ENCODE results near the gene TGIF2. TPM values are rescaled to one million over a fixed set of nuclear protein-coding genes. Genes with fewer than 3 reads are reported as not detected.

Gene TGIF2
- total and polyA plus RNA-seq, 2 of the 13 experiments (the other 11 are each of a cell fraction or from before 2014, with no cell fraction given): 41.3 to 53.9 TPM

DNA sequence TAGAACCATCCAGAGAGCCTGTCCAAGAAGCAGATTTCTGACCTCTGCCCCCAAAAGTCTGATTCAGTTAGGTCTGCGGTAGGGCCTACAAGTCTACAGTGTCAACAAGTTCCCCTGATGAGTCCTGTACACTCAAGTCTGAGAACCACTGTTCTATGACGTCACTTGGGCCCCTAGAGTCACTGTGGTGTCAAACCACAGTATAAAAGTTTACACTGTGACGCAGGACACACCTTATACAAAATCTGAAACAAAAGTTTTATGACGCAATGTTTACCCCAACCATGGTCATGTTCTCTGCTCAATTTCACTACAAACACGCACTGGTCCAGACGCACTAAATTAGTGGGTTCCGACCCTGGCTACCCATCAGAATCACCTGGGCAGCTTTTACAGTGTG lies 54.7 kb downstream of the TGIF2 start (continued):
- TF ChIP-seq, protein P1, sequence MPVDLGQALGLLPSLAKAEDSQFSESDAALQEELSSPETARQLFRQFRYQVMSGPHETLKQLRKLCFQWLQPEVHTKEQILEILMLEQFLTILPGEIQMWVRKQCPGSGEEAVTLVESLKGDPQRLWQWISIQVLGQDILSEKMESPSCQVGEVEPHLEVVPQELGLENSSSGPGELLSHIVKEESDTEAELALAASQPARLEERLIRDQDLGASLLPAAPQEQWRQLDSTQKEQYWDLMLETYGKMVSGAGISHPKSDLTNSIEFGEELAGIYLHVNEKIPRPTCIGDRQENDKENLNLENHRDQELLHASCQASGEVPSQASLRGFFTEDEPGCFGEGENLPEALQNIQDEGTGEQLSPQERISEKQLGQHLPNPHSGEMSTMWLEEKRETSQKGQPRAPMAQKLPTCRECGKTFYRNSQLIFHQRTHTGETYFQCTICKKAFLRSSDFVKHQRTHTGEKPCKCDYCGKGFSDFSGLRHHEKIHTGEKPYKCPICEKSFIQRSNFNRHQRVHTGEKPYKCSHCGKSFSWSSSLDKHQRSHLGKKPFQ (CRISPR knock-in tag; IDR thresholded peaks at IDR 0.05; ENCODE audit: insufficient replicate concordance): no peak
- TF ChIP-seq FOSL1 (CRISPR knock-in tag; IDR thresholded peaks at IDR 0.05; ENCODE audit: borderline replicate concordance) (no peak), CREM (IDR thresholded peaks at IDR 0.05) (peak; percentile 70), CREM (CRISPR knock-in tag; IDR thresholded peaks at IDR 0.05) (no peak), KDM5B (CRISPR knock-in tag; IDR thresholded peaks at IDR 0.05; ENCODE audit: borderline replicate concordance) (no peak), TGIF2 (CRISPR knock-in tag; IDR thresholded peaks at IDR 0.05) (no peak), RARG (CRISPR knock-in tag; IDR thresholded peaks at IDR 0.05; ENCODE audit: low read depth) (no peak), THYN1 (CRISPR knock-in tag; IDR thresholded peaks at IDR 0.05; ENCODE audit: borderline replicate concordance, low read depth) (no peak), ZNF530 (CRISPR knock-in tag; IDR thresholded peaks at IDR 0.05; ENCODE audit: low read depth) (no peak), TEAD2 (CRISPR knock-in tag; IDR thresholded peaks at IDR 0.05) (no peak), POLR2AphosphoS5 (IDR thresholded peaks at IDR 0.05; ENCODE audit: low read depth, low read length) (no peak), ARID5B (CRISPR knock-in tag; IDR thresholded peaks at IDR 0.05) (0 out of 2 replicates have a peak, but pooled peaks have one; percentile 9), CCAR2 (optimal IDR thresholded peaks at IDR 0.05; ENCODE audit: low read depth, low read length) (no peak), ZNF562 (CRISPR knock-in tag; IDR thresholded peaks at IDR 0.05; ENCODE audit: borderline replicate concordance) (no peak), CAMTA2 (CRISPR knock-in tag; IDR thresholded peaks at IDR 0.05; ENCODE audit: borderline replicate concordance) (no peak), EEA1 (CRISPR knock-in tag; IDR thresholded peaks at IDR 0.05; ENCODE audit: borderline replicate concordance) (no peak), RAD21 (CRISPR knock-in tag; IDR thresholded peaks at IDR 0.05) (no peak), ZNF329 (CRISPR knock-in tag; IDR thresholded peaks at IDR 0.05; ENCODE audit: low read depth) (no peak), SOX13 (IDR thresholded peaks at IDR 0.05) (no peak), SOX13 (CRISPR knock-in tag; conservative IDR thresholded peaks at IDR 0.05 in 1 of 2, IDR thresholded peaks at IDR 0.05 in 1 of 2) (peak in 1 of 2 experiments; percentile 45; a peak in 1 of 4 replicates)
- TF ChIP-seq, protein P2, sequence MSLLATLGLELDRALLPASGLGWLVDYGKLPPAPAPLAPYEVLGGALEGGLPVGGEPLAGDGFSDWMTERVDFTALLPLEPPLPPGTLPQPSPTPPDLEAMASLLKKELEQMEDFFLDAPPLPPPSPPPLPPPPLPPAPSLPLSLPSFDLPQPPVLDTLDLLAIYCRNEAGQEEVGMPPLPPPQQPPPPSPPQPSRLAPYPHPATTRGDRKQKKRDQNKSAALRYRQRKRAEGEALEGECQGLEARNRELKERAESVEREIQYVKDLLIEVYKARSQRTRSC (CRISPR knock-in tag; IDR thresholded peaks at IDR 0.05; ENCODE audit: low read depth): no peak
- TF ChIP-seq, protein P3, sequence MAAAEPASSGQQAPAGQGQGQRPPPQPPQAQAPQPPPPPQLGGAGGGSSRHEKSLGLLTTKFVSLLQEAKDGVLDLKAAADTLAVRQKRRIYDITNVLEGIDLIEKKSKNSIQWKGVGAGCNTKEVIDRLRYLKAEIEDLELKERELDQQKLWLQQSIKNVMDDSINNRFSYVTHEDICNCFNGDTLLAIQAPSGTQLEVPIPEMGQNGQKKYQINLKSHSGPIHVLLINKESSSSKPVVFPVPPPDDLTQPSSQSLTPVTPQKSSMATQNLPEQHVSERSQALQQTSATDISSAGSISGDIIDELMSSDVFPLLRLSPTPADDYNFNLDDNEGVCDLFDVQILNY (CRISPR knock-in tag; conservative IDR thresholded peaks at IDR 0.05): no peak
- TF ChIP-seq, protein P4, sequence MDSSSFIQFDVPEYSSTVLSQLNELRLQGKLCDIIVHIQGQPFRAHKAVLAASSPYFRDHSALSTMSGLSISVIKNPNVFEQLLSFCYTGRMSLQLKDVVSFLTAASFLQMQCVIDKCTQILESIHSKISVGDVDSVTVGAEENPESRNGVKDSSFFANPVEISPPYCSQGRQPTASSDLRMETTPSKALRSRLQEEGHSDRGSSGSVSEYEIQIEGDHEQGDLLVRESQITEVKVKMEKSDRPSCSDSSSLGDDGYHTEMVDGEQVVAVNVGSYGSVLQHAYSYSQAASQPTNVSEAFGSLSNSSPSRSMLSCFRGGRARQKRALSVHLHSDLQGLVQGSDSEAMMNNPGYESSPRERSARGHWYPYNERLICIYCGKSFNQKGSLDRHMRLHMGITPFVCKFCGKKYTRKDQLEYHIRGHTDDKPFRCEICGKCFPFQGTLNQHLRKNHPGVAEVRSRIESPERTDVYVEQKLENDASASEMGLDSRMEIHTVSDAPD (CRISPR knock-in tag; IDR thresholded peaks at IDR 0.05): no peak
